Ascending aorta (tissue), 2 donors: ENCODE results near the gene KRT14. TPM values are rescaled to one million over a fixed set of nuclear protein-coding genes. Genes with fewer than 3 reads are reported as not detected.

Source experiments
- DNase-seq, 2 donors: peaks; one replicate each; pipeline ENCODE4 v3.0.0-alpha.2; 2019; ENCODE audit warnings: low spot score in 2 of 2
- H3K27ac ChIP-seq, 2 donors: fragments of 200-600 bp; sonication (generic); one replicate each; pipeline ENCODE4 v1.5.1; 2016 to 2017; ENCODE audit warnings: mild to moderate bottlenecking in 1 of 2
- H3K27me3 ChIP-seq: fragments of 200-600 bp; sonication (generic); one replicate; pipeline ENCODE4 v1.5.1; 2017
- H3K36me3 ChIP-seq, 2 donors: fragments of 200-600 bp; sonication (generic); one replicate each; pipeline ENCODE4 v1.5.1; 2016
- H3K4me1 ChIP-seq, 2 donors: fragments of 200-600 bp; sonication (generic); one replicate each; pipeline ENCODE4 v1.5.1; 2016 to 2017; ENCODE audit warnings: mild to moderate bottlenecking in 1 of 2
- H3K4me3 ChIP-seq, 2 donors: fragments of 200-600 bp; sonication (generic); one replicate each; pipeline ENCODE4 v1.5.1; 2016 to 2017; ENCODE audit warnings: mild to moderate bottlenecking in 1 of 2
- H3K9me3 ChIP-seq, 2 donors: fragments of 200-600 bp; sonication (generic); one replicate each; pipeline ENCODE4 v1.5.1; 2016
- CTCF ChIP-seq, 3 experiments: fragments of 200-600 bp in 2 of 3; fragments of 450-650 bp in 1 of 3; sonication (generic) in 2 of 3; IDR thresholded peaks; one replicate each; pipeline ENCODE4 v1.5.1; 2016 to 2019; ENCODE audit warnings: antibody characterized with exemption in 3 of 3, mild to moderate bottlenecking in 1 of 3, moderate library complexity in 1 of 3
- intact Hi-C: fragments of 100-400 bp; cut with DNase I; formaldehyde crosslinking; loops from one replicate; pipeline ENCODE4 v1.15.1; 2023
- total RNA-seq: library from RNA; depleted of rRNA; stranded (reverse); fragments of >200 nt; gene quantifications from one replicate; pipeline ENCODE4 v1.1.0, GENCODE V29; 2016

KRT14 gene
- total RNA-seq, 1 donor from 2014 or later: 10.3 TPM

GRCh38 chr17:41535764-41536481 lies 50.8 kb downstream of the KRT14 start:
- Histone ChIP-seq H3K4me1 (no peaks in the 10 kb centered on the region), H3K4me3 (no peak overlapping the region), H3K9me3 (no peaks in the 10 kb centered on the region)

DNA sequence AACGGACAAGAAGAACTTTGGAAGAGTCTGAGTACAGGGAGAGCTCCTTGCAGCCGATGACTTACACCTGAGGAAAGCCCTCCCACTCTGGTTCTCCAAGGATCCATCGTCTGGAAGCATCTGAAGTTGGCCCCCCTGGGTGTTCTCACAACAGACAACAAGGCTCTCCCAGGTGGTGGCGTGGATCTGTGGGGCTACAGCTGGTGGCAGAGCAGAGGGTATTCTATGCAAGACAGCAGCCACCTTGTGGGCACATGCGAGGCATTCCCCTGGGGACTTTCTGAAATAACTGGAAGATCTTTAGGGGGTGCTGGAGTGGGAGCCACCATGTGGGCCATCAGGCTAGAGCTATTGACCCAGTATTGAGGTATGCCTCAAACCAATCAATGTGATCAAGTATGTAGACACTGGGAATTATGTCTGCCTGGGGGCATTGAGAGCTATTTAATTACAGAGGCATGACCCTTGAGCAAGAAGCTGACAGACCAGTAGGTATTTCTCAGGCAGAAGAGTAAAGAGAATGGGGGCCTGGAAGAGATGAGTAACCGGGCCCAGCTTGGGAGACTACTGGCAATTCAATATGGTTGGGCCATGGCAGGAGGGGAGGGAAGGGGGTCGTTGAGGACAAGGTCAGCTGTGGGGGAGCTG lies 51.7 kb downstream of the KRT14 start:
- no peaks in the 10 kb centered on the region for H3K4me1 ChIP-seq
- H3K4me3 ChIP-seq: no peak overlapping the region
- H3K27ac ChIP-seq: no peak overlapping the region
- intact Hi-C loops: no loop called here
- H3K27me3 ChIP-seq: no peaks in the 10 kb centered on the region
- no peaks in the 10 kb centered on the region for H3K36me3 ChIP-seq
- TF ChIP-seq CTCF (IDR thresholded peaks at IDR 0.05): no peak
- DNase-seq: no peak
- H3K9me3 ChIP-seq: no peaks in the 10 kb centered on the region

More at GRCh38 chr17:41535764-41536481, 50.8 kb downstream of the KRT14 start:
- TF ChIP-seq CTCF (IDR thresholded peaks at IDR 0.05): no peak
- no peaks in the 10 kb centered on the region for H3K36me3 ChIP-seq
- H3K27me3 ChIP-seq: no peaks in the 10 kb centered on the region
- intact Hi-C loops: no loop called here
- no peak for DNase-seq
- no peak overlapping the region for H3K27ac ChIP-seq

- no peaks in the 10 kb centered on the region for H3K27me3 ChIP-seq
- no peak overlapping the region for H3K27ac ChIP-seq
- H3K4me3 ChIP-seq: no peak overlapping the region
- H3K36me3 ChIP-seq: no peaks in the 10 kb centered on the region
- no peak for TF ChIP-seq CTCF (IDR thresholded peaks at IDR 0.05)
- intact Hi-C loops: no loop called here
- H3K4me1 ChIP-seq: no peaks in the 10 kb centered on the region
- no peak for DNase-seq
- no peaks in the 10 kb centered on the region for H3K9me3 ChIP-seq
Observed at GRCh38 chr17:41533613-41534012, 53.1 kb downstream of the KRT14 start.

- Histone ChIP-seq H3K36me3 (no peaks in the 10 kb centered on the region), H3K9me3 (no peaks in the 10 kb centered on the region), H3K4me3 (no peak overlapping the region), H3K27me3 (peaks cover 3% of the 10 kb centered on the region), H3K27ac (no peak overlapping the region), H3K4me1 (peaks cover 1 to 2% of the 10 kb centered on the region in 2 donors)
- intact Hi-C loops: no loop called here
- no peak for TF ChIP-seq CTCF (IDR thresholded peaks at IDR 0.05)
- no peak for DNase-seq
Observed at GRCh38 chr17:41532947-41533570, 53.6 kb downstream of the KRT14 start.

Other genes starting within 250 kb of the KRT14 start
- gene KRT33A, start 236.1 kb downstream of the KRT14 start, total RNA-seq: not detected
- not detected for gene KRT33B, start 217.1 kb downstream of the KRT14 start, total RNA-seq
- gene KRT34, start 204.6 kb downstream of the KRT14 start, total RNA-seq: not detected
- gene KRT31, start 189.3 kb downstream of the KRT14 start, total RNA-seq: not detected
- not detected for gene KRT37, start 162.3 kb downstream of the KRT14 start, total RNA-seq
- not detected for gene KRT38, start 145.9 kb downstream of the KRT14 start, total RNA-seq
- not detected for gene KRT32, start 119.5 kb downstream of the KRT14 start, total RNA-seq
- gene KRT35, start 105.7 kb downstream of the KRT14 start, total RNA-seq: not detected
- not detected for gene KRT36, start 97.0 kb downstream of the KRT14 start, total RNA-seq
- gene KRT13, start 81.3 kb downstream of the KRT14 start, total RNA-seq: 1.9 TPM
- 0.32 TPM for gene KRT15, start 68.0 kb downstream of the KRT14 start, total RNA-seq
- 1.4 TPM for gene KRT19, start 58.6 kb downstream of the KRT14 start, total RNA-seq
- not detected for gene KRT9, start 14.8 kb downstream of the KRT14 start, total RNA-seq
- gene KRT16, start 25.9 kb upstream of the KRT14 start, total RNA-seq: 31.9 TPM
- 14.8 TPM for gene KRT17, start 37.7 kb upstream of the KRT14 start, total RNA-seq
- gene EIF1, start 102.0 kb upstream of the KRT14 start, total RNA-seq: 102 TPM
- not detected for gene GAST, start 125.4 kb upstream of the KRT14 start, total RNA-seq
- not detected for gene HAP1, start 147.7 kb upstream of the KRT14 start, total RNA-seq
- gene JUP, start 199.8 kb upstream of the KRT14 start, total RNA-seq: 47.9 TPM
- 61.4 TPM for gene P3H4, start 225.1 kb upstream of the KRT14 start, total RNA-seq
- gene FKBP10, start 226.1 kb upstream of the KRT14 start, total RNA-seq: 388 TPM
- 36.7 TPM for gene NT5C3B, start 249.3 kb upstream of the KRT14 start, total RNA-seq